ENCODE data around the gene ZNF565. TPM values are rescaled to one million over a fixed set of nuclear protein-coding genes. Genes with fewer than 3 reads are reported as not detected.
"Not testable (repeated sequence)": the region's sequence is repeated elsewhere in the genome, so short reads cannot be mapped to it uniquely, and the experiment has no call there.

ZNF565 gene
- total RNA-seq, 1 experiment from 2014 or later: 3.2 TPM

DNA sequence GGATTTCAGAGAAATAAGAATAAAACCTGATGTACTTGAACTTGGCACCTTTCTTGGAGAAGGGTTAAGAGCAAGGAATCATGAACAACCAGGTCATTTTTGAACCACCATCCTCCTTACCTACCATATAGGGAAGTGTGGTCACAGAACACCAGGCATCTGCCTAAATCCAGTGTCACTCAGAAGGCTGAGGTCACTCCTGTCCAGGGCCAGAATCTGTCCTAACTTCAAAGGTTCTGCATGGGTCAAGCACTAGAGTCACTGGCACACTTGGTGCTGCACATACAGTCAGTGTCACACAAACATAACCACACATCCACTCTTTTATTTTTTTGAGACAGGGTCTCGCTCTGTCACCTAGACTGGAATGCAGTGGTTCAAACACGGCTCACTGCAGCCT lies 1.6 kb downstream of the ZNF565 start:
- DNase-seq (ENCODE audit: low read depth): no peak

DNA sequence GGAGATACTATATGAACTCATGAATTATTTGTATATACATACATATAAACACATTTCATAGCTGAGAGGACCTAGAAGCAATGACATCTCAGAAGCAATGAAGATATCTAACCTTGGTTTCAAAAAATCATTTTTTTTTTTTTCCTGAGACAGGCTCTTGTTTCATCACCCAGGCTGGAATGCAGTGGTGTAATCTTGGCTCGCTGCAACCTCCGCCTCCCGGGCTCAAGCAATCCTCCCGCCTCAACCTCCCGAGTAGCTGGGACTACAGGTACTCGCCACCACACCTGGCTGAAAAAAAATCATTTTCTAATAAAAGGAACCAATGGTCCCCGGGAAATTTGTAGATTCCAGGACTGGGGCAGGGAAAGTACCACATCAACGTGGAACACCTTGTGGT lies 4.0 kb downstream of the ZNF565 start:
- no peak for DNase-seq (ENCODE audit: low read depth)

DNA sequence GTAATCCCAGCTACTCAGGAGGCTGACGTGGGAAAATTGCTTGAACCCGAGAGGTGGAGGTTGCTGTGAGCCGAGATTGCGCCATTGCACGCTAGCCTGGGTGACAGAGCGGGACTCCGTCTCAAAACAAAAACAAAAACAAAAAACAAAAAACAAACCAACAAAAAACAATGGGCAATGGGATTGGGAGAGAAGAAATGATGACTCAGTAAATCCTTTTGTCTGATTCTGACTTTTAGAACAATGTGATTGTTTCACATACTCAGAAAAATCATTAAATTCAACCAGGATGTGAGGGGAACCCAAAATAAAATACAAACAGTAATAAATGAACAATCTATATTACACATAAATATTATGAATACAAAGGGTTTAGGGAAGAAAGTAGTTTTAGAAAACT lies 5.1 kb downstream of the ZNF565 start:
- no peak for DNase-seq (ENCODE audit: low read depth)

DNA sequence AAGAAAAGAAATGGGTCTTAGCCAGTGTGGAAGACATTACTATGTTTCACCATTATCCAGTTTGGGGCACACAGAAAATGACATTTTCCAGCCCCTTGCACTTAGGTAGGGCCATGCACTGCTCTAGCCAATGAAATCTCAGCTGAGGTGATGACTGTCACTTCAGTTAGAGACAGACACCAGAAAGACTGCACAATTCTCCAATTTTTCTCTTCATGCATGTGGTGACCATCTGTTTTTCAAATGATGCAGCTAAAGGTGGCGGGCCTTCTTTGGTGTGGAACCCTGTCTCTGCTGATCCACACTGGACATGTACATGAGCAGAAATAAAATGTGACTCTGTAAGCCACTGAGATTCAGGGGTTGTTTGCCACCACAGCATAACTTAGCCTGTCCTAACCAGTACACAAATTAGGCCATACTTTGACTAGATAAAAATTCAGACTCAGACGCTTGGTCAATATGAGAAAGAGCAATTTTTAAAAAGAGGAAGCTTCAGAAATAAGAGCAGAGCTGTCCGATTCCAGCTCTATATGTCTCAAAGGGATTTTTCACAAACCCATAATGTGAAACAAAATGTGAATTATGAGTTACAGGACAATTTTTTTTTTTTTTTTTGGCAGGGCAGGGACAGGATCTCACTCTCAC lies 6.7 kb downstream of the ZNF565 start:
- DNase-seq (ENCODE audit: low read depth): no peak

DNA sequence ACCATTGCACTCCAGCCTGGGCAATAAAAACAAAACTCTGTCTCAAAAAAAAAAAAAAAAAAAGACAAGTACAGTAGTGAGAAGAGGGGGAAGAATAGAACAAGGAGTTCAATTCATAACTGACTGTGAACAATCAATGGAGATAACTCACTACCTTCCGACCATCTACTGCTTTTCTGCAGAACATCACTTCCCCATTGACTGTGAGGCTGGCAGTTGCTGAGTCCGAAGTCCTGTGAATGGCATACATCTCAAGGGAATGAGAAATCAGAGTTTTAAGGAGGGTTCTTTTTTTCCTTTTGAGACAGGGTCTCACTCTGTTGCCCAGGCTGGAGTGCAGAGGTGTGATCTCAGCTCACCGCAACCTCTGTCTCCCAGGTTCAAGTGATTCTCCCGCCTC lies 11.2 kb downstream of the ZNF565 start:
- DNase-seq (ENCODE audit: low read depth): no peak

DNA sequence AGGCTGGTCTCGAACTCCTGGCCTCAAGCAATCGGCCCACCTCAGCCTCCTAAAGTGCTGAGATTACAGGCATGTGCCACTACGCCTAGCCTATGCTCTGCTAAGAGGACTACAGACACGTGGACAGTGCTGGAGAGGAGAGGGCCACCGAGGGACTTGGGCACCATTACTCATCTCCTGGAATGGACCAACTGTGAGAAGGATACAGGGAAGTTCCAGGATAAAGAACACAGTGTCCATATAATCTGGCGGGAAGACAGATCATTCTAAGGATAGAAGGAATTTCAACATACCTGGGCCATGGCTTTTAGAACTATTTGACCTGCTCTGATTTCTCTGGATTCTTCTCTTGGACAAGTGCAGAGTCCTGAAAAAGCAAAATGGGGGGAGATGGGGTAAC lies 12.8 kb downstream of the ZNF565 start:
- DNase-seq (ENCODE audit: low read depth): no peak

DNA sequence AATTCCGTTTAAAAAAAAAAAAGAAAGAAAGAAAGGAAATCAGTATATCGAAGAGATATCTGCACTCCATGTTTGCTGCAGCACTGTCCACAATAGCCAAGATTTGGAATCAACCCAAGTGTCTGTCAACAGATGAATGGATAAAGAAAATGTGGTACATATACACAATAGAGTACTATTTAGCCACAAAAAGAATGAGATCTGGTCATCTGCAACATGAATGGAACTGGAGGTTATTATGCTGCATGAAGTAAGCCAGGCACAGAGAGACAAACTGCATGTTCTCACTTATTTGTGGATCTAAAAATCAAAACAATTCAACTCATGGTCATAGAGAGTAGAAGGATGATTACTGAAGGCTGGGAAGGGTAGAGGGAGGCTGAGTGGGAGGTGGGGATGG lies 16.3 kb downstream of the ZNF565 start:
- no peak for DNase-seq (ENCODE audit: low read depth)

DNA sequence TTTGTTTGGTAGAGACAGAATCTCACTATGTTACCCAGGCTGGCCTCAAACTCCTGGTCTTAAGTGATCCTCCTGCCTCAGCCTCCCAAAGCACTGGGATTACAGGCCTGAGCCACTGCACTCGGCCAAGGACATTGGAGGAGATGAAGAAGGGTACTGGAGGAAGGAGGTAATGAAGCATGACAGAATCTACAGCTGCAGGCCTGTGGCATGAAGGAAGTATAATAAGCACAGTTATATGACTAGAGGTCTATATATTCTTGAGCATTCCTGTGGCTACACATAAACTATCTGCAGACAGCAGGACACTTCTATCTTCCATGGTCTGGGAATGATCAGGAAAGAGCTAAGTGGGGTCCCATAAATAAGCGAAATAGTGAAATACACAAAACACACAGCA lies 18.2 kb downstream of the ZNF565 start:
- DNase-seq (ENCODE audit: low read depth): no peak

DNA sequence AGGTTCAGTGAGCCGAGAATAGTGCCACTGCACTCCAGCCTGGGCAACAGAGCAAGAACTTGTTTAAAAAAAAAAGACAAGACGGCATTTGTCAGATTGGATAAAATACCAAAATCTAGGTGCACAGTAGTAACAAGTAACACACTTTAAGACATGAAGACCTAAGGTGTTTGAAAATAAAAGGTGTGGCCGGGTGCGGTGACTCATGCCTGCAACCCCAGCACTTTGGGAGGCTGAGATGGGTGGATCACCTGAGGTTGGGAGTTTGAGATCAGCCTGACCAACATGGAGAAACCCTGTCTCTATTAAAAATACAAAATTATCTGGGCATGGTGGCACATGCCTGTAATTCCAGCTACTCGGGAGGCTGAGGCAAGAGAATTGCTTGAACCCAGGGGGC lies 27.7 kb downstream of the ZNF565 start:
- DNase-seq (ENCODE audit: low read depth): not testable (repeated sequence)

DNA sequence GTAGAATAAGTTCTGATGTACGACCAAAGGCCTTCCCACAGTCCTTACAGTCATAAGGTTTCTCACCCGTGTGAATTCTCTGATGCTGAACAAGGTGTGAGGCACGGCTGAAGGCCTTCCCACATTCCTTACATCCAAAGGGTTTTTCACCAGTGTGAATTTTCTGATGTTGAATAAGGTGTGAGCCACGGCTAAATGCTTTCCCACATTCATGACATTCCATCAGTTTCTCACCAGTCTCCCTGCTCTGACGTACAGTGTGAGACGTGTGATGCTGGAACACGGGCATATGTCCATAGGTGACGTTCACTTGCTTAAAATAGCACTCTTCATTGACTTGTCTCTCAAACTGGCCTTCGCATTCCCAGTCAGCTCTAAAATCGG lies 31.2 kb downstream of the ZNF565 start:
- no peak for DNase-seq (ENCODE audit: low read depth)

DNA sequence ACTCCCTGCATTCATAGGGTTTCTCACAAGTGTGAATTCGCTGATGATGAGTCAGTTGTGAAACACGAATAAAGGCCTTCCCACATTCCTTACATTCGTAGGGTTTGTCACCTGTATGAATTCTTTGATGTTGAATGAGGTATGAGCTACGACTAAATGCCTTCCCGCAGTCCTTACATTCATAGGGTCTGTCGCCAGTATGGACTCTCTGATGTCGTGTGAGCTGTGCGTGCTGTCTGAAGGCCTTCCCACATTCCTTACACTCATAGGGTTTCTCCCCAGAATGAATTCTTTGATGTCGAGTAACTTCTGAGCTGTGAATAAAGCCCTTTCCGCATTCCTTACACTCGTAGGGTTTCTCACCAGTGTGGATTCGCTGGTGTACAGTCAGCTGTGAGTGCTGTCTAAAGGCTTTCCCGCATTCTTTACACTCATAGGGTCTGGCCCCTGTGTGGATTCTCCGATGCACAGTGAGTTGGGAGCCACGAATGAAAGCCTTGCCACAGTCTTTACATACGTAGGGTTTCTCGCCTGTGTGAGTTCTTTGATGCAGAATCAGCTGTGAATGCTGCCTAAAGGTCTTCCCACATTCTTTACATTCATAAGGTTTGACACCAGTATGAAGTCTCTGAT lies 31.7 kb downstream of the ZNF565 start:
- peak; percentile 59 for DNase-seq (ENCODE audit: low read depth)

DNA sequence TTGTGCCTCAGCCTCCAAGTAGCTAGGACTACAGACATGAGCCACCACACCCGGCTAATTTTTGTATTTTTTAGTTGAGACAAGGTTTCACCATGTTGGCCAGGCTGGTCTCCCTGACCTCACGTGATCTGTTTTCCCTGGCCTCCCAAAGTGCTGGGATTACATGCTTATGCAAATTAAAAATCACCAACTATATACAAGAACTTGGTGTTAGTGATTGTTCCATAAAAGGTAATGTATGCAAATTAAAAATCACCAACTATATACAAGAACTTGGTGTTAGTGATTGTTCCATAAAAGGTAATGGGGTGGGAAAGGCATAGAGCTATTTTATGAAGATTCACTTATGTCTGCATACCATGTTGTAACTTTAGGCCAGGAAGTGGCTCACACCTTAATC lies 35.4 kb downstream of the ZNF565 start:
- DNase-seq (ENCODE audit: low read depth): not testable (repeated sequence)

DNA sequence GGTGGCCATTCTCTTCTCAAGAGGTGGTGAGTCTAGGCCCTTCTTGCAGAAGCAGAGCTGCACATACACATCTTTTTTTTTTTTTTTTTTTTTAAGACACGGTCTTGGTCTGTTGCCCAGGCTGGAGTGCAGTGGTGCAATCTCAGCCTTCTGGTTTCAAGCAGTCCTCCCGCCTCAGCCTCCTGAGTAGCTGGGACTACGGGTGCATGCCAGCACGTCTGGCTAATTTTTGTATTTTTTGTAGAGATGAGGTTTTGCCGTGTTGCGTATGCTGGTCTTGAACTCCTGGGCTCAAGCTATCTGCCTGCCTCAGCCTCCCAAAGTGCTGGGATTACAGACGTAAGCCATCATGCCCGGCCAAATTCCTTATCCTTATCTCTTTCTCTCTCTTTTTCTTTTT lies 40.6 kb downstream of the ZNF565 start:
- not testable (repeated sequence) for DNase-seq (ENCODE audit: low read depth)

DNA sequence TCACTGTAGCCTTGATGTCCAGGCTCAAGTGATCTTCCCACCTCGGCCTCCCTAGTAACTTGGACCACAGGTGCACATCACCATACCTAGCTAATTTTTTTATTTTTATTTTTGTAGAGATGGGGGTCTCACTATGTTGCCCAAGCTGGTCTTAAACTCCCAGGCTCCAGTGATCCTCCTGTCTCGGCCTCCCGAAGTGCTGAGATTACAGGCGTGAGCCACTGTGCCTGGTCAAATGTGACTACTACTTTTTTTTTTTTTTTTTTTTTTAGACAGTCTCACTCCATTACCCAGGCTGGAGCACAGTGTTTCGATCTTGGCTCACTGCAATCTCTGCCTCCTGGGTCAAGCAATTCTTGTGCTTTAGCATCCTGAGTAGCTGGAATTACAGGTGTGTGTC lies 41.6 kb downstream of the ZNF565 start:
- DNase-seq (ENCODE audit: low read depth): no peak

DNA sequence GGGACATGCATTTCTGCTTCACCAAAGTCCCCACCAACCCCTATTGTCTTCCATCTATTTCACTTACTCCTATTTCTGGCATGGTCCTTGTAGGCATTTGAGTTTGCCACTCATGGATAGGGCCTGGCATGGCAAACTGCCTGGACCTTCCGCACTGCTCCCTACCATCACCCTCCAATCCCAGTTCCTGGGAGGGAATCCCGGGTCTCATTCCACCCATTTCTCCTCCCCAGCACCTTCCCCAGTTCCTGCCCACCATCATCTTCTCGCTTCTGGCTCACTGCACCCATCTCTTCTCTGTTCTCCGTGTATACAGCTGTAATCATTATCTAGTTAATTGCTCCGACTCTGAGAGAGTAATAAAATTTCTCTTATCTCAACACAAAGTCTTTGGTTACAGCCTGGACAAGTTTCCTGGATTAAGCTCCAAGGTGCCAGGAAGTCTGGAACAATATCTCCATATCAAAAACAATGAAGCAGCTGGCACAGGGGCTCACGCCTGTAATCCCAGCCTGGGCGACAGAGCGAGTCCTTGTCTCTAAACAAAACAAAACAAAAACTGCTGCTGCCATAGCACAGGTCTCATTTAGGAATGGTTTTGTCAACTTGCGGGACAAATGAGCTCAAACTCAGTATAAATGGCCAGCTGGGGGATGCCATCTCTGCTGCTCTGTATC lies 45.2 kb downstream of the ZNF565 start:
- DNase-seq (ENCODE audit: low read depth): no peak

DNA sequence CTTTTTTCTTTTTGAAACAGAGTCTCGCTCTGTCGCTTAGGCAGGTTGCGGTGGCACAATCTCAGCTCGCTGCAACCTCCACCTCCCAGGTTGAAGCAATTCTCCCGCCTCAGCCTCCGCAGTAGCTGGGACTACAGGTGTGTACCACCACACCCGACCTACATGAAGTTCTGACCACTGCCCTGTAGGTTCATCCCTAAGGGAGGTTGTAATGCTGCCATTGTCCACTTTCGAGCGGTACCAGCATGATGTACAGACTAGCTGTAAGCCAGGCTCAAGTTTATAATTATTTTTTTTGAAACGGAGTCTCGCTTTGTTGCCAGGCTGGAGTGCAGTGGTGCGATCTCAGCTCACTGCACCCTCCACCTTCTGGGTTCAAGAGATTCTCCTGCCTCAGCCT lies 50.7 kb downstream of the ZNF565 start:
- no peak for DNase-seq (ENCODE audit: low read depth)

DNA sequence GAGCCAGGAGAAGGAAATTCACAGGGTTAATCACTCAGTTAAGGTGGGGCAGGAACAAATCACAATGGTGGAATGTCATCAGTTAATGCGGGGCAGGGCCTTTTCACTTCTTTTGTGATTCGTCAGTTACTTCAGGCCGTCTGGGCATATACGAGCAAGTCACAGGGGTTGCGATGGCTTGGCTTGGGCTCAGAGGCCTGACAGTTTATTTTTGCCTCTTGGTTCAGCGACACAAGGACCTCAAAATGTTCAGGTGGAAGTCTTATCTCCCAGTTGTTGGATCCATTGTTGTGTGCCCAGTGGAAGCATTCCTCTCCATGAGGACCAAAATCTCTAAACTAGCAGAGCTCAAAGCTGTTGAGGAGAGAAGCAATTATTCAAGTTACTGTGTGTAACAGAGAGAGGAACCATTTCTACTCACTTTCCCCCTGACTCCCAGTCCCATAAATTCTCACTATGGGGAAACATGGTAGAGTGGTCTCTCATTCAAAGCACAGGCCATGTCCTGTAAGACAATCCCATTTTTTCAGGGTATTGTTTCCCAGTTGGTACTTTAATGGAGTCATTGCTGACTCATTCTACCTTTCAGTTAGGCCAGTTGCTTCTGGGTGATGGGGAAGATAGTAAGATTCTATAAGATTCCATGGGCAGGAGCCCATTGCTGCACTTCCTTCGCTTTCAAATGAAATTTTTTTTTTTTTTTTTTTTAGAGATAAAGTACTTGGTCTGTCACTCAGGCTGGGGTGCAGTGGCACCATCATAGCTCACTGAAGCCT lies 53.5 kb downstream of the ZNF565 start:
- DNase-seq (ENCODE audit: low read depth): no peak

DNA sequence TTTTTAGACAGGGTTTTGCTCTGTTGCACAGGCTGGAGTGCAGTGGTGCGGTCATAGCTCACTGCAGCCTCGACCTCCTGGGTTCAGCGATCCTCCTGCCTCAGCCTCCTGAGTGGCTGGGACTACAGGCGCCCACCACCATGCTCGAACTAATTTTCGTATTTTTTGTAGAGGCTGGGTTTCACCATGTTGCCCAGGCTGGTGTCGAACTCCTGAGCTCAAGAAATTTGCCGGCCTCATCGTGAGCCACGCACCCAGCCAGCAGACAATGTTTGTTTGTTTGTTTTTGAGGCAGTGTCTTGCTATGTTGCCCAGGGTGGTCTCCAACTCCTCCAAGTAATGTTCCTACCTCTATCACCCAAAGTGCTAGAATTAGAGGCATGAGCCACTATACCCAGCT lies 61.3 kb downstream of the ZNF565 start:
- no peak for DNase-seq (ENCODE audit: low read depth)

DNA sequence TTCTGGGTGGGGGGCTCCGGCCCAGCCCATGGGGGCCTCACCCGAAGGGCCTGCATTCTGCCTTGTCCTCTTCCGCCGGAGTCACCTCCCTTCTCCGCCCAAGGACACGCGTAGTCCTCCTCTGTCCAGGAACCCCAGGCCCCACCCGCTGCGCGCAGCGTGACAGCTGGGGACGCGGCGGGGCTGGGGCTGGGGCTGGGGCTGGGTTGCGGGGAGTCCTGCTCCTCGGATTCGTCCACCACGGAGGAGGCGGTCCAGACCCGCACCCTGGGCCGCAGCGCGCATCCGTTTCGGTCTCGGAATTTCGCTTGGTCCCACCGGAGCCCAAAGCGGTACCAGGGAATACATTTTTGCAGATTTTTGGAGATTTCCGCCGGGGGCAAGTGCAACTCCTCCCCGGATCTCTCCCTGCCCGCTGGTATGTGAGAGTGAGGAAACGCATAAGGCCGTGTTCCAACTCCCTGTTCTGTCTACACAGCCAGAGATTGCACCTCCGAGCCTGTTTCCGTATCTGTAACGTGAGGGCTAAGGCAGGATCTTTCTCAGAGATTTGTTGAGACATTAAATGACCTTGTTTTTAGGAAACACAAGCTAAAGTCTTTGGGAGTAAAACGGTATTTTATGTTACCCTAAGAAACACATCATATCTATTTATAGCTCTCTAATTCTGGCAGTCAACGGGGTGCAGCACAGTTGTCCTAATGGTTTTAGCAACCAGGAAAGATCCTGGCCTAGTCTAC lies 61.9 kb downstream of the ZNF565 start, which contains the start of gene COX7A1:
TSS of gene COX7A1 (minus strand) at position 96 of the 740 bp plus-strand sequence. CDS start at position 56, 40 bp downstream.
- no peak for DNase-seq (ENCODE audit: low read depth)

DNA sequence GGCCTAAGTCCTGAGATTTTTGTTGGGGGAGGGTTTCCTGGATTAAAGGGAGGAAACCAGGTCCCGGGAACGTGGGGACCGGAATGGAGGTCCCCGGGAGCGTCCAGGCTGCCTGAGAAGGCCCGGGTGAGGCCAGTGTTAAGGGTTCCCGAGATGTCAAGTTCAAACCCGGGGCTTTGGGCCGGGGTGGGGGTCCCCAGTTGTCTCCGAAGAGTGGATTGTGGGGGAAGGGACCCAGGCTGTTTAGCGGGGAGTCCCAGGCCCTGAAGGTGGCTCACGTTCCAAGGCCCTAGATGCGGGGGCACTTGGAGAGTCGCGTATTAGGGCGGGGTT lies 62.5 kb downstream of the ZNF565 start:
- no peak for DNase-seq (ENCODE audit: low read depth)

DNA sequence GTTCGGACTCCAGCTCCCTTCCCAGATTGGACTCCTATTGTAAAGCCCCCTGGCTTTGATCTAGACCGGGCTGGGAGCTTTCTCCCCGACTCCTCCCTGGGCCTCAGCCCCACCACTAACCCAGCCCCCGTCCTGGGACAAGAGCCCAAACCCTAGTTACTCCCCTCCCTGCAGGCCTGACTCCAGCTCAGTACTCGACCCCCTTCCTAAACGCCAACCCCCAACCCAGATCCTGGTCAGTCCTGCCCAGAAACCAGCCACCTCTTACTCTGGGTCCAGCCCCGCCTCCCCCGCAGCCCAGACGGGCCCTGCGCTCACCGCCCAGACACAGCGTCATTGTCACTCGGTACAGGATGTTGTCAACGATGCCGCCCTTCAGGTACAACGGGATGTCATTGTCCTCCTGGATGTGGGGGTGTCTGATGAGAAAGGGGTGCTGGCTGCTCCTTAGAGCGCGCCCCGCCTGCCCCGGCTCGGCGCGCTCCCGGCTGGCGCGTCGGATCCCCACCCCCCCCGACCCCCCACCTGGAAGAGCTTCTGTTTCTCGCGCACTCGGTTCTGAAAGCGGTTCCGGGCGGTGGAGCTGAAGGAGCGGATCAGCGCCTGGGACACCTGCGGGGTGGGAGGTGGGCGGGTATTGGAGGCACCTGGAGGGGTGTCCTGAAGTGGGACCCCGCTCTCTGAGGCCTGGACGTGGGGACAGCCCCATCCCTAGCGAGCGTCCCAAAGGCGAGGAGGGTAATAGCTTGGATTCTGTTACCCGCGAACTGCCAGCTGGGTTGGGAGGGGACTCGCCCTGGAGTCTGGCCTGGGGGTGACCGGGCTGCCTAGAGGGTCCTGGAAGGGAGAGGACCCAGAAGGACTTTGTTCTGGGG lies 63.1 kb downstream of the ZNF565 start:
- DNase-seq (ENCODE audit: low read depth): no peak
